ENCODE measurements around the gene AKR1B15.

GRCh38 chr7:134502463-134503371 lies 46.2 kb upstream of the AKR1B15 start:
- TF ChIP-seq POLR2A (IDR thresholded peaks at IDR 0.05) (no peak), CTCF (IDR thresholded peaks at IDR 0.05) (no peak)

Data from testis (tissue), 2 donors.